ENCODE results near the gene KCNH6.

DNA sequence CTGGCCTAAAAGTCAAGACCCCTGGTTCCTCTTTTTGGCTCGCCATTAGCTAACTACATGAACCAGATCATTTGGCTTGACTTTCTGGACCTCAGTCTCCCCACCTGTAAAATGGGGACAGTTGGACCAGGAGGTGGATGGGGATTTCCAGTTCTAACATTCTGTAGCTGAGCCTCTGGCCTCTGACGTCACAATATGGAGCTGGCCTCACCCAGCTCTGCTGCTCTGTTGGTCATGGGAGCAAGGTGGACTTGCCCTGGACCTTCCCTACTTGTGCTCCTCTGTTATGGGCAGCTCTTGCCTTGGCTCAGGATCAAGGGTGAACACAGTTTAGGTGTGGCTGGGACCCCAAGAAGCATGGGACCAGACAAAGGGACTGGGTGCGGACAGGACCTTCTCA, 16.5 kb upstream of the KCNH6 start:
- no peak for TF ChIP-seq CTCF (IDR thresholded peaks at IDR 0.05)
- TF ChIP-seq POLR2AphosphoS5 (IDR thresholded peaks at IDR 0.05) = no peak
